Measurements from ENCODE around the gene MIOX. TPM values are rescaled to one million over a fixed set of nuclear protein-coding genes. Genes with fewer than 3 reads are reported as not detected.
"Not testable (repeated sequence)": the region's sequence is repeated elsewhere in the genome, so short reads cannot be mapped to it uniquely, and the experiment has no call there.

Gene MIOX
- total RNA-seq, 4 donors from 2014 or later, result not detected

DNA sequence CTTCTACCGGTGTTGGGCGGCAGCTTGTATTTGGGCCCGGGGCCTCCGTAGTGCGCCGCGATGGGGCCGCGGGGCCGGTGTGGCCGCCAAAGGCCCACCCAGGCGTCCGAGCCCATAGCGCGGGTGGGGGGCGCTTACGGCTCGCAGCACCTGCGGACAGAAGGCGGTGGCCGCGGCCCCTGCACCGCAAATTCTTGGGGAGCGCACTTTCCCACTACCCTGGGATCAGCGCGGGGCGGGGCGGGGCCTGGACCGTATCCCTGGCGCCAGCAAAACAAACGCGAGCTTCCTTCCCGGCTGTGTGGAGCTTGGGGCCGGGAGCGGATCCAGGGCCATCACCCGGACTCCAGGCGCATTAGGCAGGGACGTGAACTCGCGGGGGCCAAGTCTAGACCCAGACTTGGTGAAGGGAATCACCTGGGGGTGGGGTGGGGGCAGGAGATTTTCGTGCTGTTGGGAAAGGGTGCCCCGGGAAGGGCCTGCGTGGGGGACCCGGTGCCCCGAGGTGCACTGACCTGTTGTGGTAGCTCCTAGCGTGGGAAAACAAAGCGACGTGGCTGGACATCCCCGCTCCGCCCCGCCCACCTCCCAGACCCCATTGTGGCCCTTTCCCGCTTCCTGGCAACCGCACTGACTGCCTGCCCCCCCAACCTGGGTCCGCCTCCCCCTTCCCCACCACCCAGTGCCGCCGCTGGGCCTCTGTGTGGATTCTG lies 45.5 kb downstream of the MIOX start:
- peaks cover 81% of the 10 kb centered on the region for H3K27me3 ChIP-seq
- no peaks in the 10 kb centered on the region for H3K36me3 ChIP-seq
- peaks cover 0 to 54% (median 20%) of the 10 kb centered on the region in 3 donors for H3K4me1 ChIP-seq
- TF ChIP-seq POLR2AphosphoS5 (IDR thresholded peaks at IDR 0.05) (no peak), POLR2A (IDR thresholded peaks at IDR 0.05) (peak; percentile 8 to 24), EP300 (IDR thresholded peaks at IDR 0.05) (no peak)
- TF ChIP-seq, protein P1, sequence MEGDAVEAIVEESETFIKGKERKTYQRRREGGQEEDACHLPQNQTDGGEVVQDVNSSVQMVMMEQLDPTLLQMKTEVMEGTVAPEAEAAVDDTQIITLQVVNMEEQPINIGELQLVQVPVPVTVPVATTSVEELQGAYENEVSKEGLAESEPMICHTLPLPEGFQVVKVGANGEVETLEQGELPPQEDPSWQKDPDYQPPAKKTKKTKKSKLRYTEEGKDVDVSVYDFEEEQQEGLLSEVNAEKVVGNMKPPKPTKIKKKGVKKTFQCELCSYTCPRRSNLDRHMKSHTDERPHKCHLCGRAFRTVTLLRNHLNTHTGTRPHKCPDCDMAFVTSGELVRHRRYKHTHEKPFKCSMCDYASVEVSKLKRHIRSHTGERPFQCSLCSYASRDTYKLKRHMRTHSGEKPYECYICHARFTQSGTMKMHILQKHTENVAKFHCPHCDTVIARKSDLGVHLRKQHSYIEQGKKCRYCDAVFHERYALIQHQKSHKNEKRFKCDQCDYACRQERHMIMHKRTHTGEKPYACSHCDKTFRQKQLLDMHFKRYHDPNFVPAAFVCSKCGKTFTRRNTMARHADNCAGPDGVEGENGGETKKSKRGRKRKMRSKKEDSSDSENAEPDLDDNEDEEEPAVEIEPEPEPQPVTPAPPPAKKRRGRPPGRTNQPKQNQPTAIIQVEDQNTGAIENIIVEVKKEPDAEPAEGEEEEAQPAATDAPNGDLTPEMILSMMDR (IDR thresholded peaks at IDR 0.05), result no peak
- peak overlapping the region; percentile 1 to 90 (median 86) for H3K27ac ChIP-seq
- H3K9me3 ChIP-seq, result no peaks in the 10 kb centered on the region
- 4 to 6% methylated on average over 5 to 11 of the region's 56 CpGs for WGBS, 2 donors (ENCODE audit: low coverage in 1 of 2)
- ATAC-seq, result peak; percentile 58
- H3K4me3 ChIP-seq, result peak overlapping the region; percentile 35 to 63

- Histone ChIP-seq H3K9me3 (no peaks in the 10 kb centered on the region), H3K27ac (peak overlapping the region in 2 of 4 donors; percentile 85 to 88), H3K4me3 (peak overlapping the region in 1 of 2 donors; percentile 63), H3K27me3 (peaks cover 91% of the 10 kb centered on the region), H3K4me1 (peaks cover 0 to 45% (median 19%) of the 10 kb centered on the region in 3 donors), H3K36me3 (no peaks in the 10 kb centered on the region)
- TF ChIP-seq, protein P1 (IDR thresholded peaks at IDR 0.05), result no peak
- TF ChIP-seq POLR2AphosphoS5 (IDR thresholded peaks at IDR 0.05) (no peak), POLR2A (IDR thresholded peaks at IDR 0.05) (no peak), EP300 (IDR thresholded peaks at IDR 0.05) (no peak)
- 68 to 78% methylated on average over 16 to 18 of the region's 19 CpGs for WGBS, 2 donors (ENCODE audit: low coverage in 1 of 2)
- no peak for ATAC-seq
Observed at GRCh38 chr22:50532824-50533796, 46.5 kb downstream of the MIOX start.

GRCh38 chr22:50533856-50534711 lies 47.4 kb downstream of the MIOX start:
- TF ChIP-seq POLR2A (IDR thresholded peaks at IDR 0.05), result peak in 1 of 2 donors; percentile 25

DNA sequence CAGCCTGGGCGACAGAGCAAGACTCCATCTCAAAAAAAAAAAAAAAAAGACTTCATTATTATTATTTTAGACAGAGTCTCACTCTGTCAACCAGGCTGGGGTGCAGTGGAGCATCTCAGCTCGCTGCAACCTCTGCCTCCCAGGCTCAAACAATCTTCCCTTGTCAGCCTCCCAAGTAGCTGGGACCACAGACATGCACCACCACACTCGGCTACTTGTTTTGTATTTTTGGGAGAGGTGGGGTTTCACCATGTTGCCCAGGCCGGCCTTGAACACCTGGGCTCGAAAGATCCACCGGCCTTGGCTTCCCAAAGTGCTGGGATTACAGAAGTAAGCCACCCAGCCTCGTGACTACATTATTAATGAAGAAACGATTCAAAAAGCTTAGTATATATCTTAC lies 48.5 kb downstream of the MIOX start:
- Histone ChIP-seq H3K4me3 (no peak overlapping the region), H3K27ac (no peak overlapping the region), H3K9me3 (no peaks in the 10 kb centered on the region), H3K4me1 (peaks cover 0 to 37% (median 16%) of the 10 kb centered on the region in 3 donors), H3K36me3 (no peaks in the 10 kb centered on the region), H3K27me3 (peaks cover 97% of the 10 kb centered on the region)
- no peak for ATAC-seq
- TF ChIP-seq EP300 (IDR thresholded peaks at IDR 0.05), result no peak
- TF ChIP-seq, protein P1 (IDR thresholded peaks at IDR 0.05), result no peak
- TF ChIP-seq POLR2A (IDR thresholded peaks at IDR 0.05), result no peak
- TF ChIP-seq POLR2AphosphoS5 (IDR thresholded peaks at IDR 0.05), result no peak
- 75% methylated on average over 6 of the region's 8 CpGs; no CpG with 5 or more reads in 1 of the 2 donors for WGBS, 2 donors (ENCODE audit: low coverage in 1 of 2)

More at GRCh38 chr22:50533856-50534711, 47.4 kb downstream of the MIOX start:
- not testable (repeated sequence) for ATAC-seq, H3K36me3 ChIP-seq, H3K9me3 ChIP-seq, H3K4me3 ChIP-seq, H3K27ac ChIP-seq
- Histone ChIP-seq H3K4me1 (peaks cover 0 to 45% (median 19%) of the 10 kb centered on the region in 3 donors), H3K27me3 (peaks cover 98% of the 10 kb centered on the region)
- WGBS, 2 donors (ENCODE audit: low coverage in 1 of 2), result 49 to 79% methylated on average over 11 to 21 of the region's 21 CpGs
